K562 (cell line): ENCODE data around the gene HOXA7. TPM values are rescaled to one million over a fixed set of nuclear protein-coding genes. Genes with fewer than 3 reads are reported as not detected.

ENCODE experiments used
- ATAC-seq: fragments of 200-7000 bp; cut with Tn5 transposase; 3 replicates; pipeline ENCODE4 v1.9.1; 2020; ENCODE audit warnings: moderate library complexity
- BruUV-seq: library from RNA; stranded (reverse); fragments of 400-500 nt; replicated peaks from 2 replicates; lab custom pipeline; 2021; lab: Mats Ljungman, UMichigan
- CTCF ChIA-PET: fragments of 300-600 bp; formaldehyde crosslinking; extraction: SDS; loops from one replicate; lab custom pipeline; 2021; ENCODE audit warnings: low intra/inter-chr PET ratio; lab: Yijun Ruan, JAX
- POLR2A ChIA-PET: fragments of 300-600, 350-650 bp; sonication (Branson Sonifier 250); formaldehyde crosslinking; extraction: SDS; loops from one replicate; lab custom pipeline; 2021; ENCODE audit warnings: antibody characterized with exemption, inconsistent platforms; lab: Yijun Ruan, JAX
- DNase-seq, 4 experiments: peaks; one replicate each; pipeline versions ENCODE4 v3.0.0 to v3.0.0-alpha.2; 2011 to 2018; ENCODE audit warnings: low spot score in 3 of 4, mixed read lengths in 3 of 4; ENCODE audit errors: extremely low read depth in 1 of 4
- FAIRE-seq: peaks from 2 replicates; lab custom pipeline; 2011; peaks lifted over from hg19 to GRCh38; lab: Jason Lieb, UNC
- H2AFZ ChIP-seq: 2 replicates; pipeline ENCODE4 v1.6.0; 2011; ENCODE audit warnings: low read depth, low read length, control low read depth, inconsistent platforms
- H3K27ac ChIP-seq: fragments of 200-600 bp; 3 replicates; pipeline ENCODE4 v1.8.0; 2011; ENCODE audit warnings: low read depth, mild to moderate bottlenecking, control low read depth, inconsistent platforms, low read length, moderate library complexity, mixed read lengths; ENCODE audit errors: extremely low read depth
- H3K27me3 ChIP-seq, 2 experiments: fragments of 300-600 bp in 1 of 2; 2 replicates in 1 of 2; 3 replicates in 1 of 2; pipeline versions ENCODE4 v1.6.0 to v1.8.0; 2011; ENCODE audit warnings: inconsistent platforms in 2 of 2, low read length in 2 of 2, mild to moderate bottlenecking in 1 of 2, mixed read lengths in 1 of 2, moderate library complexity in 1 of 2; ENCODE audit not compliant: control insufficient read depth in 2 of 2, insufficient read depth in 2 of 2
- H3K36me3 ChIP-seq: fragments of 300-600 bp; 3 replicates; pipeline ENCODE4 v1.8.0; 2011; ENCODE audit warnings: mild to moderate bottlenecking, low read length, inconsistent platforms; ENCODE audit not compliant: control insufficient read depth, insufficient read depth
- H3K4me1 ChIP-seq, 2 experiments: fragments of 200-600 bp in 1 of 2; replicated peaks in 1 of 2; 2 replicates in 1 of 2; 3 replicates in 1 of 2; pipeline versions ENCODE4 v1.5.1 to v1.8.0; 2011; ENCODE audit warnings: inconsistent platforms in 2 of 2, low read length in 2 of 2, mild to moderate bottlenecking in 1 of 2, mixed read lengths in 1 of 2, moderate library complexity in 1 of 2; ENCODE audit not compliant: control insufficient read depth in 2 of 2, insufficient read depth in 2 of 2
- H3K4me2 ChIP-seq: 2 replicates; pipeline ENCODE4 v1.6.1; 2011; ENCODE audit warnings: low read length, control low read depth, inconsistent platforms, mixed read lengths; ENCODE audit not compliant: insufficient read depth
- H3K4me3 ChIP-seq: fragments of 200-600 bp; sonication (generic), shearing (Covaris generic); 2 replicates; pipeline ENCODE4 v1.5.1; 2016; ENCODE audit warnings: control low read depth, inconsistent platforms
- H3K79me2 ChIP-seq: fragments of 200-600 bp; 3 replicates; pipeline ENCODE4 v1.8.0; 2011; ENCODE audit warnings: low read length, inconsistent platforms; ENCODE audit not compliant: control insufficient read depth, insufficient read depth
- H3K9ac ChIP-seq, 2 experiments: 2 replicates each; pipeline versions ENCODE4 v1.6.0 to v1.6.1; 2011; ENCODE audit warnings: low read depth in 2 of 2, low read length in 2 of 2, control low read depth in 1 of 2, inconsistent platforms in 1 of 2, mild to moderate bottlenecking in 1 of 2, mixed read lengths in 1 of 2; ENCODE audit not compliant: insufficient read depth in 1 of 2
- H3K9me1 ChIP-seq: one replicate; pipeline ENCODE4 v1.6.0; 2011; ENCODE audit warnings: inconsistent platforms, mild to moderate bottlenecking, low read length, moderate library complexity; ENCODE audit not compliant: control insufficient read depth, insufficient read depth
- H3K9me3 ChIP-seq: replicated peaks from 2 replicates; pipeline ENCODE4 v1.5.1; 2011; ENCODE audit warnings: low read depth, low read length, inconsistent platforms; ENCODE audit not compliant: control insufficient read depth, insufficient read depth
- H4K20me1 ChIP-seq: replicated peaks from 2 replicates; pipeline ENCODE4 v1.6.1; 2011; ENCODE audit warnings: low read length, inconsistent platforms, mixed read lengths; ENCODE audit not compliant: control insufficient read depth, insufficient read depth
- THRAP3 ChIP-seq: fragments of 450-650 bp; IDR thresholded peaks from 2 replicates; pipeline ENCODE4 v1.6.1; 2016; ENCODE audit warnings: mild to moderate bottlenecking, inconsistent platforms, borderline replicate concordance
- WGBS: fragments of 100-300 bp; shearing (Covaris generic); methylation state at CpG from one replicate; pipeline ENCODE4 v1.1.6; 2016; ENCODE audit warnings: low coverage, mixed read lengths; ENCODE audit not compliant: insufficient coverage; ENCODE audit errors: missing lambda C conversion rate; 5-methylcytosine and 5-hydroxymethylcytosine counted together
- in situ Hi-C: fragments of 300-500 bp; cut with MboI; formaldehyde crosslinking; loops from 4 replicates; pipeline ENCODE4 v1.15.0; 2018; ENCODE audit warnings: inconsistent platforms, mixed read lengths
- intact Hi-C: fragments of 100-400 bp; cut with micrococcal nuclease; formaldehyde crosslinking; loops from 2 replicates; pipeline ENCODE4 v1.14.2; 2022
- polyA plus RNA-seq, 8 experiments: library from polyadenylated mRNA; depleted of rRNA in 4 of 8; stranded (reverse) in 5 of 8; unstranded in 3 of 8; fragments of >200 nt; fragmentation: Nextera tagmentation in 2 of 8; fragmentation: Illumina TruSeq in 1 of 8; extraction: Ambion mirVana in 2 of 8; extraction: Trizol in 1 of 8; gene quantifications; 2 replicates each; pipeline versions ENCODE4 v1.2.1 to v1.2.3, GENCODE V29; 2011 to 2014; ENCODE audit warnings: inconsistent platforms in 1 of 8, missing spikeins in 1 of 8
- total RNA-seq, 7 experiments: library from RNA; depleted of rRNA in 6 of 7; stranded (reverse); fragments of >200 nt in 6 of 7; fragmentation: Illumina TruSeq in 2 of 7; extraction: Trizol in 2 of 7; gene quantifications; 2 replicates each; pipeline versions ENCODE4 v1.2.1 to v1.2.3, GENCODE V29; 2011 to 2021; ENCODE audit warnings: low replicate concordance in 1 of 7

HOXA7 gene
- total and polyA plus RNA-seq, 9 of the 15 experiments (the other 6 are each of a cell fraction or from before 2014, with no cell fraction given): not detected

DNA sequence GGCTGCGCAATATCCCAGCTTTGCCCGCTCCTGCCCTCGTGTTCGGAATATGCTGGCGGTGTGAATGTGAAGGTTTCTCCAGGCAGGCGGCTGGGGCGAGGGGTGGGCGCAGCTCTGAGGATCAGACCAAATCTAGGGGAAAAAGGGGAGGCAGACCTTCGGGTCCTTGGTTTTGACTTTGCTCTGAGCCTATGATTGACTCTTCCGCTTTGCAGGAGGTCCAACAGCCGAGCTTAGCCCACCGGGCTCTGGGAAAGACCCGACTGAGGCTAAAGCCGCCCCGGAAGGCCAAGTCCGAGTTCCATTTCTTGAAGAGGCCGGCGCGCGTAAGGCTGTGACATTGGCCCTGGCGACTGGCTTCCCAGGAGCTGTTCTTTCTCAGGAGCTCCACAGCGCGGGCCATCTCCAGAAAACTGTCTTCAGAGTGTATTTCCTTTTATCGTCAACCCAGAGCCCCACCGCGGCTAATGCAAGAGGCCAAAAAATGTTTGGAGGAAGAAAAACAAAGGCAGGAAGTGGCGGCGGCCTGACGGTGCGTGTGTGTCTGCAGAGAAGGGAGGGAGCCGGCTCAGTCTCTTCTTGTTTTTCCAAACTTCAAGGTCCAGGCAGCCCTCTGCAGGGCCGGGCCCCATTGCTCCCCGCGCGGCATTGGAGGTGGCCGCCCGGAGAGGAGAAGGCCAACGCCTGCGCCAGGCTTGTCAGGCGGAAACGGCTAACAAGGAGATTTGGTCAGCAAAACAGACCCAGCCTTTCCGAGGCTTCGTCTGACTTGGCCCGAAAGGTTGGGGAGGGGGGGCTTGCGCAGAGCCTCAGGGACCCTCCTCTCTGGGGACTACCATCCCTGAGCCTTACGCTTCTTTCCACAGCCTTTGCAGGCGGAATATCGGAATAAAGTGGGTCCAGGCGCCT lies 32.2 kb upstream of the HOXA7 start:
- BruUV-seq: no TSS peak
- Histone ChIP-seq H3K9me1 (no peaks in the 10 kb centered on the region), H3K4me1 (peaks cover 0 to 30% of the 10 kb centered on the region in 2 experiments; a peak in 2 of 5 replicates), H3K9me3 (no peaks in the 10 kb centered on the region), H4K20me1 (no peaks in the 10 kb centered on the region), H3K36me3 (no peaks in the 10 kb centered on the region), H2AFZ (no peak overlapping the region), H3K79me2 (no peaks in the 10 kb centered on the region), H3K27ac (no peak overlapping the region), H3K4me2 (no peak overlapping the region), H3K4me3 (no peak overlapping the region), H3K27me3 (peaks cover 49 to 81% of the 10 kb centered on the region in 2 experiments), H3K9ac (no peak overlapping the region)
- POLR2A ChIA-PET: interaction anchor here (0.6 to 2.4 kb wide), 2 partner anchors 7 to 14 kb away, joined by 3 to 6 read pairs; no protein-coding TSS in a partner anchor
- ATAC-seq: no peak
- 12% methylated on average over 43 of the region's 49 CpGs for WGBS
- intact Hi-C loops: no loop called here
- CTCF ChIA-PET: no interaction called here
- no peak for TF ChIP-seq THRAP3
- no peak for DNase-seq
- in situ Hi-C loops: no loop called here
- no peak for FAIRE-seq
